GM23248 (cell line): Measurements from ENCODE around the gene STARD3.

Experiments
- EZH2 ChIP-seq: fragments of 200-600 bp; sonication (generic); IDR thresholded peaks from 2 replicates; pipeline ENCODE4 v1.6.1; 2018; ENCODE audit warnings: antibody characterized with exemption, mild to moderate bottlenecking; ENCODE audit not compliant: insufficient read depth, poor library complexity, severe bottlenecking
- EZH2phosphoT487 ChIP-seq: fragments of 200-600 bp; sonication (generic); IDR thresholded peaks from 2 replicates; pipeline ENCODE4 v1.6.1; 2018; ENCODE audit warnings: antibody characterized with exemption, moderate library complexity, mild to moderate bottlenecking, low read depth; ENCODE audit not compliant: insufficient read depth

DNA sequence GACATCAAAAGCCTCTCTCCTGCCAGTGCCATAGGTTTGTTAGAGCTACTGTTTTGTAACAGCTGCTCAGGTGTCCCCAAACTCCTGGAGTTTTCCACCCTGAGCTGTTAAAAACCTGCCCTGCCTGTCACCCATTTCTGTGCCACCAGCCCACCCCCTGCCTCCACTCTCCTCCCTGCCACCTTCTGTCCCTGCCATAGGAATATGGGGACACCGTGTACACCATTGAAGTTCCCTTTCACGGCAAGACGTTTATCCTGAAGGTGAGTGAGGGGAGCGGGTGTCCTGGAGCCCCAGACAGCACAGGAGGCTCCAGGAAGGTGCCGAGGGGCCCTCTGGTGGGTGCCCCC lies 23.0 kb downstream of the STARD3 start:
- TF ChIP-seq EZH2phosphoT487 (no peak), EZH2 (no peak)
